ENCODE results near the gene GSK3A. TPM values are rescaled to one million over a fixed set of nuclear protein-coding genes. Genes with fewer than 3 reads are reported as not detected.

GSK3A gene
- total RNA-seq, 1 donor from 2014 or later, result 5.2 TPM

DNA sequence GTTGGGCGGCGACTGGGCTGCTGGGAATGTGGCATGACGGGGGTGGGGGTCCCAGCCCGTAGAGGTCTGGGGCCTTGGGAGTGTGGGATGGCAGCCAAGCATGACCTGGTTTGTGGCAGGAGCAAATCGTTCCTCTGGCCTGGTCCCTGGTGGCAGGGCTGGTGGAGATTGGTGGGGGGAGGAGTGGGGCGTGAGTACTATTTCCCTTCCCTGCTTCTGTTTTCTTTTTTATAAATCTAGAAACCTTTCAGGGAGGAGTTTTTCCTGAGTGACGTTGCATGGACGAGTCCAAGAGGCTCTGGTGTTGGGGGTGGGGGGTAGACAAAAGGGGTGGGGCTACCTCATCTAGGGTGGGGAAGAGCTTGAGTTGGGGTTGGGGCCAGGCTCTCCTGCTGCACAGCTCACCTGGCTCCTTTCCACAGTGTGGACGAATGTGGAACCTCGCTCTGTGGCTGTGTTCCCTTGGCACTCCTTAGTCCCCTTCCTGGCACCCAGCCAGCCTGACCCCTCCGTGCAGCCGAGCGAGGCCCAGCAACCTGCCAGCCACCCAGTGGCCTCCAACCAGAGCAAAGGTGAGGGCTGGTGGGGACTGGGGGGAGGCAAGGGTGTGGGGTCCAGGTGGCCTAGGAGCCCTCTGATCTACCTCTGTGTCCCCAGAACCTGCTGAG lies 44.1 kb upstream of the GSK3A start:
- no peaks in the 10 kb centered on the region for H3K27me3 ChIP-seq (ENCODE audit: control insufficient read depth in 3 of 3, insufficient read depth in 3 of 3, low read length in 3 of 3)
- H3K9me3 ChIP-seq (ENCODE audit: control insufficient read depth in 3 of 3, low read length in 3 of 3), result no peaks in the 10 kb centered on the region
- H3K27ac ChIP-seq (ENCODE audit: low read depth, low read length), result peak overlapping the region; percentile 0
- H3K9ac ChIP-seq (ENCODE audit: low read depth in 1 of 3, low read length in 3 of 3), result peak overlapping the region; percentile 2 to 86 (median 21)
- H3K36me3 ChIP-seq (ENCODE audit: control insufficient read depth in 3 of 3, insufficient read depth in 3 of 3, low read length in 3 of 3), result peaks cover 35 to 40% (median 40%) of the 10 kb centered on the region in 3 donors
- H3K4me1 ChIP-seq (ENCODE audit: control insufficient read depth in 3 of 3, insufficient read depth in 3 of 3, low read length in 3 of 3), result peaks cover 38 to 44% (median 38%) of the 10 kb centered on the region in 3 donors
- peak overlapping the region; percentile 45 to 82 (median 54) for H3K4me3 ChIP-seq (ENCODE audit: low read length in 3 of 3)

DNA sequence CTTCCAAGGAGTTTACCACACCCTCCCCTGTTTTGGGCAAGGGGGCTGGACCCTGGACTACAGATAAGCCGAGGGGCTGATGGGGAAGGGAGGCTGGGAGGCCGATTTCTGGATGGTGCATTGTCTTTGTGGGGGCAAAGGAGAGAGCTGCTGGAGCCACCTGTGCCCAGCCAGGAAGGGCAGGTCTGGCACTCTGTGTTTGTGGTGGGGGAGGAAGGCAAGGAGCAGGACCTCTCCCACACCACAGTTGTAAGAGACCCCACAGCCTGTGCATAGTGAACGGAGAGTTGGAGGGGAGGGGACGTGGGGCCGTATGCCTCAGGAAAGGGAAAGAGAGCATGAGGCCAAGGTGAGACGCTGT lies 43.6 kb upstream of the GSK3A start:
- H3K4me1 ChIP-seq (ENCODE audit: control insufficient read depth in 3 of 3, insufficient read depth in 3 of 3, low read length in 3 of 3), result peaks cover 43 to 49% (median 43%) of the 10 kb centered on the region in 3 donors
- H3K27ac ChIP-seq (ENCODE audit: low read depth, low read length), result peak overlapping the region; percentile 75
- no peaks in the 10 kb centered on the region for H3K9me3 ChIP-seq (ENCODE audit: control insufficient read depth in 3 of 3, low read length in 3 of 3)
- peak overlapping the region; percentile 2 to 86 (median 21) for H3K9ac ChIP-seq (ENCODE audit: low read depth in 1 of 3, low read length in 3 of 3)
- no peaks in the 10 kb centered on the region for H3K27me3 ChIP-seq (ENCODE audit: control insufficient read depth in 3 of 3, insufficient read depth in 3 of 3, low read length in 3 of 3)
- peaks cover 31 to 36% (median 35%) of the 10 kb centered on the region in 3 donors for H3K36me3 ChIP-seq (ENCODE audit: control insufficient read depth in 3 of 3, insufficient read depth in 3 of 3, low read length in 3 of 3)
- H3K4me3 ChIP-seq (ENCODE audit: low read length in 3 of 3), result peak overlapping the region; percentile 54 to 82 (median 81)

- Histone ChIP-seq H3K4me3 (ENCODE audit: low read length in 3 of 3) (peak overlapping the region; percentile 81 to 82 (median 81)), H3K4me1 (ENCODE audit: control insufficient read depth in 3 of 3, insufficient read depth in 3 of 3, low read length in 3 of 3) (peaks cover 43 to 49% (median 44%) of the 10 kb centered on the region in 3 donors), H3K27ac (ENCODE audit: low read depth, low read length) (peak overlapping the region; percentile 75), H3K27me3 (ENCODE audit: control insufficient read depth in 3 of 3, insufficient read depth in 3 of 3, low read length in 3 of 3) (no peaks in the 10 kb centered on the region), H3K36me3 (ENCODE audit: control insufficient read depth in 3 of 3, insufficient read depth in 3 of 3, low read length in 3 of 3) (peaks cover 31 to 34% (median 33%) of the 10 kb centered on the region in 3 donors), H3K9ac (ENCODE audit: low read depth in 1 of 3, low read length in 3 of 3) (peak overlapping the region; percentile 73 to 86 (median 84)), H3K9me3 (ENCODE audit: control insufficient read depth in 3 of 3, low read length in 3 of 3) (no peaks in the 10 kb centered on the region)
Measured at GRCh38 chr19:42285541-42285941, 43.1 kb upstream of the GSK3A start.

- Histone ChIP-seq H3K4me1 (ENCODE audit: control insufficient read depth in 3 of 3, insufficient read depth in 3 of 3, low read length in 3 of 3) (peaks cover 43 to 49% (median 48%) of the 10 kb centered on the region in 3 donors), H3K36me3 (ENCODE audit: control insufficient read depth in 3 of 3, insufficient read depth in 3 of 3, low read length in 3 of 3) (peaks cover 24 to 28% (median 27%) of the 10 kb centered on the region in 3 donors), H3K4me3 (ENCODE audit: low read length in 3 of 3) (peak overlapping the region; percentile 81 to 82 (median 81)), H3K27me3 (ENCODE audit: control insufficient read depth in 3 of 3, insufficient read depth in 3 of 3, low read length in 3 of 3) (no peaks in the 10 kb centered on the region), H3K9ac (ENCODE audit: low read depth in 1 of 3, low read length in 3 of 3) (peak overlapping the region; percentile 73 to 86 (median 84)), H3K9me3 (ENCODE audit: control insufficient read depth in 3 of 3, low read length in 3 of 3) (no peaks in the 10 kb centered on the region), H3K27ac (ENCODE audit: low read depth, low read length) (peak overlapping the region; percentile 75)
Measured at GRCh38 chr19:42284591-42285341, 42.4 kb upstream of the GSK3A start.

GRCh38 chr19:42284066-42284501 lies 41.7 kb upstream of the GSK3A start:
- H3K9ac ChIP-seq (ENCODE audit: low read depth in 1 of 3, low read length in 3 of 3), result peak overlapping the region in 1 of 3 donors; percentile 79

DNA sequence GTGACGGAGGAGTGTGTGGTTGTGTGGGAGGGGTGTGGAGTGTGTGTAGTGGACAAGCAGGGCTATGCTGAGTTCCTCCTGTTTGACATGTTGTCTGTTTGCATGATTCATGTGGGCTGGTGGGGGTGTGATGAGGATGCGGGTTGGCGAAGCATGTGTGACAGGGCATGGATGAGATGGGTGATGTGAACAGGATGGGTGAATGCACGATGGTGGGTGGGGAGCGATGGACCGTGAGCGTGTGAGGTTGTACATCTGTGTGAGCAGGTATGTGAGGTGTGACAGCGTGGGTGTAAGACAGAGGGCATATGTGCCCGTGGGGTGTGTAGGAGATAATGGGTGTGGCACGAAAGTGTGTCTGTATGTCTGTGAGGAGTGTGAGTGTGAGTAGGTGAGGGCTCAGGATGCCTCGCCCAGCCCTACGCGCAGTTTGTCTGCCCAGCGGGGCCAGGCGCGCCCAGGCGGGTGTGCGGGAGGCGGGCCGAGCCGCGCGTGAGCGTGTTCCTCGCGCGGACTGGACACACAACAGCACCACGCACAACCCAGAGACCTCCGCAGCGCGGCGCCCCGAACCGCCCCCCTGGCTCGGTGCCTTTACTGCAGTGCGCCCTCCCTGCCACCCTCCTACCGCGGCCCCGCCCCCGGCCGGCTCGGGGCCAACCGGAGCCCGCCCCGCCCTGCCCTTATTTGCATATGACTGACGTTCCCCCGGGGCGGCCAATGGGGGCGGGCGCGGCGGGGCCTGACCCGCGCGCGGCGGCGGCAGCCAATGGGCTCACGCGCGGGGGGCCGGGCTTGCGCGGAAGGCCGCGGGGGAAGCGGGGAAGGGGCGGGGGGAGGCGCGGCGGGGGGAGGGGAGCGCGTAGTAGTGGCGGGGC lies 41.0 kb upstream of the GSK3A start:
- peak overlapping the region; percentile 90 for H3K27ac ChIP-seq (ENCODE audit: low read depth, low read length)
- no peaks in the 10 kb centered on the region for H3K9me3 ChIP-seq (ENCODE audit: control insufficient read depth in 3 of 3, low read length in 3 of 3)
- peaks cover 11 to 14% (median 14%) of the 10 kb centered on the region in 3 donors for H3K36me3 ChIP-seq (ENCODE audit: control insufficient read depth in 3 of 3, insufficient read depth in 3 of 3, low read length in 3 of 3)
- H3K9ac ChIP-seq (ENCODE audit: low read depth in 1 of 3, low read length in 3 of 3), result peak overlapping the region; percentile 70 to 85 (median 78)
- H3K27me3 ChIP-seq (ENCODE audit: control insufficient read depth in 3 of 3, insufficient read depth in 3 of 3, low read length in 3 of 3), result no peaks in the 10 kb centered on the region
- H3K4me1 ChIP-seq (ENCODE audit: control insufficient read depth in 3 of 3, insufficient read depth in 3 of 3, low read length in 3 of 3), result peaks cover 56 to 63% (median 62%) of the 10 kb centered on the region in 3 donors
- H3K4me3 ChIP-seq (ENCODE audit: low read length in 3 of 3), result peak overlapping the region; percentile 70 to 82 (median 81)

More at GRCh38 chr19:42284066-42284501, 41.7 kb upstream of the GSK3A start:
- H3K27ac ChIP-seq (ENCODE audit: low read depth, low read length), result no peak overlapping the region
- peaks cover 49 to 56% (median 55%) of the 10 kb centered on the region in 3 donors for H3K4me1 ChIP-seq (ENCODE audit: control insufficient read depth in 3 of 3, insufficient read depth in 3 of 3, low read length in 3 of 3)
- H3K4me3 ChIP-seq (ENCODE audit: low read length in 3 of 3), result peak overlapping the region in 1 of 3 donors; percentile 54
- no peaks in the 10 kb centered on the region for H3K27me3 ChIP-seq (ENCODE audit: control insufficient read depth in 3 of 3, insufficient read depth in 3 of 3, low read length in 3 of 3)
- H3K36me3 ChIP-seq (ENCODE audit: control insufficient read depth in 3 of 3, insufficient read depth in 3 of 3, low read length in 3 of 3), result peaks cover 17 to 21% (median 20%) of the 10 kb centered on the region in 3 donors
- no peaks in the 10 kb centered on the region for H3K9me3 ChIP-seq (ENCODE audit: control insufficient read depth in 3 of 3, low read length in 3 of 3)

DNA sequence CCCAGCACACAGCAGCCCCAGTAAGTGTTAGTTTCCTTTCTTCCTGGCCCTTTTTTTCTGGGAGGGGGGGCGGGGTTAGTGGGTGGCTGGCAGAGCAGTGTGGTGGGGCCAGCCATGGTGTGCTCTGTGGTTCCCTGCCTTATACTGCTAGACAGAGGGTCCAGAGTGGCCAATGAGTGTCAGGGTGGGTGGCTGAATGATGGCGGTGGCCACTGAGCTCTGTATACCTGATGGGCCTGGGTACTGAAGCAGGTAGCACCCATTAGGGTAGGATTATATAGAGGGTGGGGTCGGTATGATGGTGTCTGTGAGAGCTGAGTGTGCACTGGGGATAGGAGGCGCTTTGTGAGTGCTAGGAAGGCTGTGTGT lies 40.4 kb upstream of the GSK3A start:
- H3K9me3 ChIP-seq (ENCODE audit: control insufficient read depth in 3 of 3, low read length in 3 of 3), result no peaks in the 10 kb centered on the region
- peak overlapping the region; percentile 92 for H3K27ac ChIP-seq (ENCODE audit: low read depth, low read length)
- H3K36me3 ChIP-seq (ENCODE audit: control insufficient read depth in 3 of 3, insufficient read depth in 3 of 3, low read length in 3 of 3), result peaks cover 8% of the 10 kb centered on the region in 3 donors
- peaks cover 62 to 69% (median 68%) of the 10 kb centered on the region in 3 donors for H3K4me1 ChIP-seq (ENCODE audit: control insufficient read depth in 3 of 3, insufficient read depth in 3 of 3, low read length in 3 of 3)
- H3K4me3 ChIP-seq (ENCODE audit: low read length in 3 of 3), result peak overlapping the region; percentile 70 to 82 (median 81)
- peak overlapping the region; percentile 70 to 85 (median 78) for H3K9ac ChIP-seq (ENCODE audit: low read depth in 1 of 3, low read length in 3 of 3)
- no peaks in the 10 kb centered on the region for H3K27me3 ChIP-seq (ENCODE audit: control insufficient read depth in 3 of 3, insufficient read depth in 3 of 3, low read length in 3 of 3)

DNA sequence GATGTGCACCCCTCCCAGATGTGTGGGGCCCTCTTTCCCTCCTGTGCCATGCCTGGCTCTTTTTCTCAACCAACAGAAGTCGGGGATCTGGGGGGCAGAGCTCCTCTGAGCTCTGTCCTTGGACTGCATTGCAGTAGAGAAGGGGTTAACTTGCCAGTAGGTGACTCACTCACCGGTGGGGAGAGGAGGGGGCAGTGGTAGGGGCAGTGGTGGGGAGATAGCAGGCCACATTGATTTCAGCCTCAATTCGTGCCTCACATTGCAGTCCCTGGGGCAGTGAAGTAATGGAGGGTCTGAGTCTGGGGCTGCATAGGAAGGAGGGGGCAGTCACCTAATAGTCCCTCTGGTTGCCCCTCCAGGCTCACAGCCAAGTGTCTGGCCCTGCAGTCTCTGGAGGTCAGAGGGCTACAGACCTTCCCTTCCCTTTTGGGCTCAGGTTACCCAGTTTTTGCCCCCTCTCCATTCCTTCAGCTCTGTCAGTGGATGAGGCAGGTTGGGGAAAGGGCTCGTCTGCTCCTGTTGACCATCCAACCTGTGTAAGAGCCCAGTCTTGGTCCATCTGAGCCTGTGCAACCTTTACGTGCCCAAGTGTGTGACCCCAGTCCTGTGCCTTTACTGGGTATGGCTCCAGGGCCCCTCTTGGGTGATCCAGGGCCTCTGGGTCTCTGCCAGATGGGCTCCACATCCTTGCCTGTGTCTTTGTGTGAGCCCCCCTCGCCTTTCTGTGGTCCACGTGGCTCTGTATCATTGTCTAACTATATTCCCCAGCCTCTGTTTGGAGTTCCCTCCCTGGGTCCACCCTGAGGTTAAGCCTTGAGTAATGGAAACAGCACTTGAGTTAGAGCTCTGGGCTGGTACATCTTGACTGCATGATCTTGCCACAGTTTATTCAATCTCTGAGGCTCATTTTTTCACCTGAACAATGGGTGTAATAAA lies 39.7 kb upstream of the GSK3A start:
- Histone ChIP-seq H3K36me3 (ENCODE audit: control insufficient read depth in 3 of 3, insufficient read depth in 3 of 3, low read length in 3 of 3) (peaks cover under 1 to 1% (median under 1%) of the 10 kb centered on the region in 3 donors), H3K27ac (ENCODE audit: low read depth, low read length) (peak overlapping the region; percentile 92), H3K9ac (ENCODE audit: low read depth in 1 of 3, low read length in 3 of 3) (peak overlapping the region in 2 of 3 donors; percentile 70 to 72), H3K27me3 (ENCODE audit: control insufficient read depth in 3 of 3, insufficient read depth in 3 of 3, low read length in 3 of 3) (no peaks in the 10 kb centered on the region), H3K4me3 (ENCODE audit: low read length in 3 of 3) (peak overlapping the region in 1 of 3 donors; percentile 51), H3K4me1 (ENCODE audit: control insufficient read depth in 3 of 3, insufficient read depth in 3 of 3, low read length in 3 of 3) (peaks cover 67 to 75% (median 74%) of the 10 kb centered on the region in 3 donors), H3K9me3 (ENCODE audit: control insufficient read depth in 3 of 3, low read length in 3 of 3) (no peaks in the 10 kb centered on the region)
